DOHH2 (cell line): Measurements from ENCODE around the gene ADSL.

Source experiments
- H3F3A ChIP-seq: fragments of 200-600 bp; sonication (generic), shearing (Covaris generic); 2 replicates; pipeline ENCODE4 v1.6.0; 2016; ENCODE audit warnings: antibody characterized with exemption, mild to moderate bottlenecking; ENCODE audit not compliant: control insufficient read depth, insufficient read depth
- H3K27ac ChIP-seq: fragments of 200-600 bp; sonication (generic); 2 replicates; pipeline ENCODE4 v1.5.1; 2014; ENCODE audit warnings: low read depth, mild to moderate bottlenecking, low read length, moderate library complexity
- H3K27me3 ChIP-seq: fragments of 200-600 bp; sonication (generic); 2 replicates; pipeline ENCODE4 v1.6.1; 2014; ENCODE audit warnings: mild to moderate bottlenecking, low read length, mixed read lengths; ENCODE audit not compliant: control insufficient read depth
- H3K36me3 ChIP-seq: fragments of 200-600 bp; sonication (generic); 2 replicates; pipeline ENCODE4 v1.6.1; 2014; ENCODE audit warnings: mild to moderate bottlenecking, low read length, moderate library complexity, mixed read lengths; ENCODE audit not compliant: control insufficient read depth
- H3K4me1 ChIP-seq: fragments of 200-600 bp; sonication (generic); 2 replicates; pipeline ENCODE4 v1.6.1; 2014; ENCODE audit warnings: mild to moderate bottlenecking, low read length, mixed read lengths; ENCODE audit not compliant: control insufficient read depth
- H3K4me2 ChIP-seq: fragments of 200-600 bp; sonication (generic); 2 replicates; pipeline ENCODE4 v1.6.0; 2014; ENCODE audit warnings: mild to moderate bottlenecking, low read length, moderate library complexity
- H3K4me3 ChIP-seq: fragments of 200-600 bp; sonication (generic); 2 replicates; pipeline ENCODE4 v1.5.1; 2014; ENCODE audit warnings: mild to moderate bottlenecking, low read length, mixed read lengths
- H3K79me2 ChIP-seq: fragments of 200-600 bp; sonication (generic); 2 replicates; pipeline ENCODE4 v1.6.1; 2014; ENCODE audit warnings: mild to moderate bottlenecking, low read length, mixed read lengths; ENCODE audit not compliant: control insufficient read depth
- H3K9me2 ChIP-seq: fragments of 200-600 bp; sonication (generic); replicated peaks from 2 replicates; pipeline ENCODE4 v1.6.1; 2014; ENCODE audit warnings: mild to moderate bottlenecking, low read length, mixed read lengths; ENCODE audit not compliant: control insufficient read depth
- H3K9me3 ChIP-seq: fragments of 200-600 bp; sonication (generic); 2 replicates; pipeline ENCODE4 v1.6.1; 2014; ENCODE audit warnings: antibody characterized with exemption, low read length, mixed read lengths; ENCODE audit not compliant: control insufficient read depth, insufficient read depth
- H4K20me1 ChIP-seq: fragments of 200-600 bp; sonication (generic); 2 replicates; pipeline ENCODE4 v1.6.0; 2014; ENCODE audit warnings: low read depth, mild to moderate bottlenecking, antibody characterized with exemption, low read length, moderate library complexity; ENCODE audit not compliant: control insufficient read depth, insufficient read depth
- EZH2phosphoT487 ChIP-seq: fragments of 200-600 bp; sonication (generic); IDR thresholded peaks from 2 replicates; pipeline ENCODE4 v1.6.1; 2017; ENCODE audit warnings: borderline replicate concordance, mild to moderate bottlenecking, antibody characterized with exemption, low read length, moderate library complexity, mixed read lengths
- TF ChIP-seq, protein P1 (sequence below): fragments of 200-600 bp; sonication (generic); IDR thresholded peaks from one replicate; pipeline ENCODE4 v1.5.1; 2014; ENCODE audit warnings: antibody characterized with exemption, mild to moderate bottlenecking, low read depth, low read length; ENCODE audit not compliant: poor library complexity, severe bottlenecking

ADSL gene

DNA sequence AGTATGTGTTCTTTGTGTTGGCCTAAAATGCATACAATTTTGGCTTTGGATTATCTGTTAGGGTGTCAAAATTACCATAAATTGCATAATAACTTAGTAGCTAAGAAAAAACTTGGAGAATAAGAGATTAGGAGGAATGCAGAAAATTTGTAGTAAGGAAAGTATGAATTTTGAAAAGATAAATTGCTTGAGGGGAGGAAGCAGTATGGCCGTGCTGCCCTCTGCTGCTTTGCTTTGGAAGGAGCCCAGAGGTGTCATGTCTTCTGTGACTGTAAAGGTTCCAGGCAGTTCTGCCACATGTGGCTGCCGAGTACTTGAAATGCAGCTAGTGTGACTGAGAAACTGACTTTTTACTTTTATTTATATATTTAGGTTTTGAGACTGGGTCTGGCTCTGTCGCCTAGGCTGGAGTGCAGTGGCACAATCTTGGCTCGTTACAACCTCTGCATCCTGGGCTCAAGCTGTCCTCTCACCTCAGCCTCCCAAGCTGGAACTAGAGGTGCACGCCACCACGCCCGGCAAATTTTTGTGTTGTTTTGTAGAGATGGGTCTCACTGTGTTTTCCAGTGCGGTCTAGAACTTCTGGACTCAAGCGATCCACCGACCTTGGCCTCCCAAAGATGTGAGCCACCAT is 1.8 kb downstream of the ADSL start:
- Histone ChIP-seq H3K9me2 (no peaks in the 10 kb centered on the region), H3K79me2 (peaks cover 79% of the 10 kb centered on the region), H3K4me3 (peak overlapping the region; percentile 96), H3K27me3 (no peaks in the 10 kb centered on the region), H3F3A (peaks cover 14% of the 10 kb centered on the region), H3K36me3 (peaks cover 68% of the 10 kb centered on the region), H3K27ac (peak overlapping the region; percentile 96), H4K20me1 (no peaks in the 10 kb centered on the region; the same call in 1 of the 2 replicates), H3K4me1 (peaks cover 28% of the 10 kb centered on the region), H3K9me3 (no peaks in the 10 kb centered on the region), H3K4me2 (peak overlapping the region; percentile 88)
- TF ChIP-seq, protein P1, sequence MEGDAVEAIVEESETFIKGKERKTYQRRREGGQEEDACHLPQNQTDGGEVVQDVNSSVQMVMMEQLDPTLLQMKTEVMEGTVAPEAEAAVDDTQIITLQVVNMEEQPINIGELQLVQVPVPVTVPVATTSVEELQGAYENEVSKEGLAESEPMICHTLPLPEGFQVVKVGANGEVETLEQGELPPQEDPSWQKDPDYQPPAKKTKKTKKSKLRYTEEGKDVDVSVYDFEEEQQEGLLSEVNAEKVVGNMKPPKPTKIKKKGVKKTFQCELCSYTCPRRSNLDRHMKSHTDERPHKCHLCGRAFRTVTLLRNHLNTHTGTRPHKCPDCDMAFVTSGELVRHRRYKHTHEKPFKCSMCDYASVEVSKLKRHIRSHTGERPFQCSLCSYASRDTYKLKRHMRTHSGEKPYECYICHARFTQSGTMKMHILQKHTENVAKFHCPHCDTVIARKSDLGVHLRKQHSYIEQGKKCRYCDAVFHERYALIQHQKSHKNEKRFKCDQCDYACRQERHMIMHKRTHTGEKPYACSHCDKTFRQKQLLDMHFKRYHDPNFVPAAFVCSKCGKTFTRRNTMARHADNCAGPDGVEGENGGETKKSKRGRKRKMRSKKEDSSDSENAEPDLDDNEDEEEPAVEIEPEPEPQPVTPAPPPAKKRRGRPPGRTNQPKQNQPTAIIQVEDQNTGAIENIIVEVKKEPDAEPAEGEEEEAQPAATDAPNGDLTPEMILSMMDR, result peak; percentile 84
- TF ChIP-seq EZH2phosphoT487, result no peak

DNA sequence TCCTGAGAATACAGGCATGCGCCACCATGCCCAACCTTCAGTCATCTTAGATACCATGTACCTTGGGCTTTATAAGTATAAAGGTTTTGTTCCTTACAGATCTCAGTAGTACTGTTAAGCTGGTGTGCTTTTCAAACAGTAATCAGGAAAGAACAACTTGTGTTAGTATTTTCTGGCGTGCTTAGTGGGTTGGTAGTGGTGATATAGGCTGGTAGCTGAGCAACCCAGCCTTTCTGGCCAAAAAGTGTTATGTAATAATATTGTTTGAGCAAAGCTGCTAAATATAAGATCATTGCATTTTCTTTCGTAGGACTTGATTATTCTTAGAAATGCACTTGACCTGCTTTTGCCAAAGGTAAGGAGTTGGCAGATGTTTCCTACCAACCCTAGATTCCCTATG is 6.5 kb downstream of the ADSL start:
- Histone ChIP-seq H3K27ac (no peak overlapping the region), H3K4me3 (no peak overlapping the region), H3K4me1 (peaks cover 11% of the 10 kb centered on the region), H3K36me3 (peaks cover 86% of the 10 kb centered on the region), H3K9me3 (no peaks in the 10 kb centered on the region), H3F3A (0 out of 2 replicates have a peak, but pooled peaks cover 3% of the 10 kb centered on the region), H3K9me2 (no peaks in the 10 kb centered on the region), H3K27me3 (no peaks in the 10 kb centered on the region), H4K20me1 (no peaks in the 10 kb centered on the region; the same call in 1 of the 2 replicates), H3K4me2 (no peak overlapping the region), H3K79me2 (peaks cover 73% of the 10 kb centered on the region)
- TF ChIP-seq, protein P1, result no peak

DNA sequence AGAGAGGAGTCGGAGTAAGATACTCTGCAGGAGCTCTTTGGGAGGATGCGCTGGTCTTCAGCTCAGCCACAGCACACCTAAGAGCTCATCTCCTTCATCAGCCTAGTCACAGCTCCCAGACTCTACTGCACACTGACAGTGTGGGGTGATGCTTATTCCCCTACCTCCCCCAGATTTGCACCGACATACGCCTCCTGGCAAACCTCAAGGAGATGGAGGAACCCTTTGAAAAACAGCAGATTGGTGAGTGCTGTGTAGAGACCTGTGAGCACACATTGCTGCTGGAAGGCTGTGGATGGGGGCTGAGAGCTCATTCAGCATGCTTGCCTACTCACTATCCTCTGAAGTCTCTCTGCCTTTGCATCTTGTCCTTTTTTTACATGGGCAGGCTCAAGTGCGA is 14.8 kb downstream of the ADSL start:
- peaks cover 1% of the 10 kb centered on the region; the same call in 1 of the 2 replicates for H3F3A ChIP-seq
- no peak for TF ChIP-seq EZH2phosphoT487
- TF ChIP-seq, protein P1, result no peak
- no peaks in the 10 kb centered on the region for H3K9me3 ChIP-seq
- peaks cover 10% of the 10 kb centered on the region; the same call in 1 of the 2 replicates for H3K79me2 ChIP-seq
- H3K4me1 ChIP-seq, result no peaks in the 10 kb centered on the region
- H3K36me3 ChIP-seq, result peaks cover 91% of the 10 kb centered on the region
- H4K20me1 ChIP-seq, result no peaks in the 10 kb centered on the region
- H3K27ac ChIP-seq, result no peak overlapping the region
- H3K4me3 ChIP-seq, result no peak overlapping the region
- H3K9me2 ChIP-seq, result no peaks in the 10 kb centered on the region
- no peaks in the 10 kb centered on the region for H3K27me3 ChIP-seq
- H3K4me2 ChIP-seq, result no peak overlapping the region
